PC-3 (cell line): Measurements from ENCODE around the gene APEX1. TPM values are rescaled to one million over a fixed set of nuclear protein-coding genes. Genes with fewer than 3 reads are reported as not detected.

ENCODE experiments used
- ATAC-seq: fragments of 200-7000 bp; cut with Tn5 transposase; 2 replicates; pipeline ENCODE4 v1.9.1; 2020; ENCODE audit warnings: mild to moderate bottlenecking, moderate library complexity
- BruUV-seq: library from RNA; stranded (reverse); fragments of 400-500 nt; replicated peaks from 2 replicates; lab custom pipeline; 2021; lab: Mats Ljungman, UMichigan
- CTCF ChIA-PET: fragments of 300-600 bp; sonication (Branson Sonifier 250); formaldehyde crosslinking; loops from one replicate; lab custom pipeline; 2022; ENCODE audit warnings: antibody characterized with exemption; lab: Charles Lee
- POLR2A ChIA-PET: fragments of 300-600 bp; sonication (Branson Sonifier 250); formaldehyde crosslinking; loops from one replicate; lab custom pipeline; 2022; ENCODE audit warnings: antibody characterized with exemption; ENCODE audit not compliant: unreplicated experiment; lab: Charles Lee
- DNase-seq: peaks from one replicate; pipeline ENCODE4 v3.0.0-alpha.2; 2015
- H2AFZ ChIP-seq: fragments of 300-600 bp; sonication (generic); 2 replicates; pipeline ENCODE4 v1.6.0; 2016; ENCODE audit warnings: antibody characterized with exemption, low read length
- H3F3A ChIP-seq: fragments of 300-600 bp; sonication (generic); one replicate; pipeline ENCODE4 v1.6.0; 2017; ENCODE audit warnings: antibody characterized with exemption, low read length, control low read depth, mild to moderate bottlenecking; ENCODE audit not compliant: unreplicated experiment
- H3K27ac ChIP-seq: fragments of 300-600 bp; sonication (generic); 2 replicates; pipeline ENCODE4 v1.5.1; 2016; ENCODE audit warnings: mild to moderate bottlenecking, low read length
- H3K27me3 ChIP-seq: fragments of 300-600 bp; sonication (generic); 2 replicates; pipeline ENCODE4 v1.6.1; 2016; ENCODE audit warnings: low read length, mixed read lengths
- H3K36me3 ChIP-seq: fragments of 300-600 bp; sonication (generic); 2 replicates; pipeline ENCODE4 v1.6.1; 2016; ENCODE audit warnings: low read depth, mixed run types, low read length, mixed read lengths
- H3K4me1 ChIP-seq: fragments of 300-600 bp; sonication (generic); 2 replicates; pipeline ENCODE4 v1.5.1; 2016; ENCODE audit warnings: low read length; ENCODE audit not compliant: insufficient read depth
- H3K4me2 ChIP-seq: fragments of 300-600 bp; sonication (generic); 2 replicates; pipeline ENCODE4 v1.6.0; 2016; ENCODE audit warnings: low read length
- H3K4me3 ChIP-seq: fragments of 300-600 bp; sonication (generic); 2 replicates; pipeline ENCODE4 v1.5.1; 2016; ENCODE audit warnings: mild to moderate bottlenecking, low read length, mixed read lengths
- H3K79me2 ChIP-seq: fragments of 300-600 bp; sonication (generic); 2 replicates; pipeline ENCODE4 v1.6.1; 2017; ENCODE audit warnings: low read length, mixed read lengths
- H3K9ac ChIP-seq: fragments of 300-600 bp; sonication (generic); 2 replicates; pipeline ENCODE4 v1.6.0; 2016; ENCODE audit warnings: mild to moderate bottlenecking, low read length
- H3K9me2 ChIP-seq: fragments of 300-600 bp; sonication (generic); replicated peaks from 2 replicates; pipeline ENCODE4 v1.6.1; 2016; ENCODE audit warnings: mixed run types, low read length, mixed read lengths
- H3K9me3 ChIP-seq: fragments of 300-600 bp; sonication (generic); 2 replicates; pipeline ENCODE4 v1.6.1; 2016; ENCODE audit warnings: low read length, mixed read lengths
- H4K20me1 ChIP-seq: fragments of 300-600 bp; sonication (generic); 2 replicates; pipeline ENCODE4 v1.6.1; 2016; ENCODE audit warnings: low read length, mixed read lengths
- CTCF ChIP-seq: fragments of 300-600 bp; sonication (generic); conservative IDR thresholded peaks from 2 replicates; pipeline ENCODE4 v1.5.1; 2017; ENCODE audit warnings: antibody characterized with exemption, low read depth, mild to moderate bottlenecking, low read length
- EZH2 ChIP-seq: fragments of 300-600 bp; sonication (generic); IDR thresholded peaks from one replicate; pipeline ENCODE4 v1.6.1; 2017; ENCODE audit warnings: antibody characterized with exemption, mild to moderate bottlenecking, low read length; ENCODE audit not compliant: unreplicated experiment
- EZH2phosphoT487 ChIP-seq: fragments of 300-600 bp; sonication (generic); IDR thresholded peaks from 2 replicates; pipeline ENCODE4 v1.6.1; 2018; ENCODE audit warnings: mild to moderate bottlenecking, antibody characterized with exemption, low read length, borderline replicate concordance
- intact Hi-C: fragments of 100-400 bp; cut with micrococcal nuclease; formaldehyde crosslinking; loops from 2 replicates; pipeline ENCODE4 v1.9.0; 2023
- total RNA-seq: library from RNA; depleted of rRNA; stranded (reverse); fragments of >200 nt; gene quantifications from 2 replicates; pipeline ENCODE4 v1.2.3, GENCODE V29; 2014

APEX1 gene
- total RNA-seq, 1 experiment from 2014 or later = 147 TPM

- intact Hi-C loops = loop anchor here (2.0 kb wide), 1 partner anchor 121 kb away; no protein-coding TSS in a partner anchor
- Histone ChIP-seq H3K36me3 (no peaks in the 10 kb centered on the region), H3K9me2 (no peaks in the 10 kb centered on the region), H3K4me3 (no peak overlapping the region), H3K79me2 (no peaks in the 10 kb centered on the region), H3F3A (no peaks in the 10 kb centered on the region), H3K27me3 (no peaks in the 10 kb centered on the region), H3K4me1 (peaks cover 25% of the 10 kb centered on the region), H3K9ac (no peak overlapping the region), H4K20me1 (no peaks in the 10 kb centered on the region), H3K4me2 (no peak overlapping the region), H3K9me3 (no peaks in the 10 kb centered on the region), H3K27ac (no peak overlapping the region), H2AFZ (no peak overlapping the region)
- POLR2A ChIA-PET = no interaction called here
- no peak for DNase-seq
- no TSS peak for BruUV-seq
- no peak for ATAC-seq
- CTCF ChIA-PET = interaction anchor here (0.6 kb wide), 2 partner anchors 23 to 106 kb away, joined by 3 to 4 read pairs; no protein-coding TSS in a partner anchor
- TF ChIP-seq EZH2phosphoT487 = no peak
- TF ChIP-seq CTCF = peak; percentile 60
Observed at GRCh38 chr14:20487396-20487725, 32.3 kb downstream of the APEX1 start.

GRCh38 chr14:20489093-20489994 is 34.3 kb downstream of the APEX1 start:
- Histone ChIP-seq H3K36me3 (no peaks in the 10 kb centered on the region), H3K4me2 (peak overlapping the region; percentile 51), H3K27me3 (no peaks in the 10 kb centered on the region), H3K79me2 (no peaks in the 10 kb centered on the region), H4K20me1 (no peaks in the 10 kb centered on the region), H3K9ac (no peak overlapping the region), H3K9me2 (no peaks in the 10 kb centered on the region), H3K9me3 (no peaks in the 10 kb centered on the region), H3F3A (no peaks in the 10 kb centered on the region), H2AFZ (peak overlapping the region; percentile 42; the same call in 1 of the 2 replicates), H3K4me1 (peaks cover 31% of the 10 kb centered on the region), H3K4me3 (0 out of 2 replicates have a peak overlapping the region, but pooled peaks have one; percentile 21), H3K27ac (peak overlapping the region; percentile 21; the same call in 1 of the 2 replicates)
- no TSS peak for BruUV-seq
- ChIA-PET CTCF (no interaction called here), POLR2A (no interaction called here)
- intact Hi-C loops = no loop called here
- TF ChIP-seq EZH2phosphoT487 = no peak
- TF ChIP-seq CTCF = no peak
- TF ChIP-seq EZH2 = no peak
- DNase-seq = peak; percentile 72
- peak; percentile 93 for ATAC-seq

GRCh38 chr14:20490563-20490962 is 35.5 kb downstream of the APEX1 start:
- H3K9me2 ChIP-seq = no peaks in the 10 kb centered on the region
- TF ChIP-seq CTCF (no peak), EZH2phosphoT487 (no peak), EZH2 (no peak)
- intact Hi-C loops = no loop called here
- DNase-seq = no peak
- H3K36me3 ChIP-seq = no peaks in the 10 kb centered on the region
- H3K9ac ChIP-seq = no peak overlapping the region
- no peak overlapping the region; the same call in 1 of the 2 replicates for H2AFZ ChIP-seq
- BruUV-seq = no TSS peak
- no peaks in the 10 kb centered on the region for H3K9me3 ChIP-seq
- H3K4me3 ChIP-seq = no peak overlapping the region
- no peaks in the 10 kb centered on the region for H4K20me1 ChIP-seq
- POLR2A ChIA-PET = no interaction called here
- no peak overlapping the region for H3K4me2 ChIP-seq
- no peaks in the 10 kb centered on the region for H3F3A ChIP-seq
- no peaks in the 10 kb centered on the region for H3K27me3 ChIP-seq
- CTCF ChIA-PET = interaction anchor here (0.7 kb wide), 1 partner anchor 196 kb away, joined by 3 read pairs; no protein-coding TSS in a partner anchor
- no peak overlapping the region for H3K27ac ChIP-seq
- peaks cover 39% of the 10 kb centered on the region for H3K4me1 ChIP-seq
- no peak for ATAC-seq
- H3K79me2 ChIP-seq = no peaks in the 10 kb centered on the region
